ENCODE data around the gene CHD2. TPM values are rescaled to one million over a fixed set of nuclear protein-coding genes. Genes with fewer than 3 reads are reported as not detected.

The CHD2 gene
- total RNA-seq, 8 experiments from 2014 or later, result 58.0 to 129 (median 94.2) TPM

DNA sequence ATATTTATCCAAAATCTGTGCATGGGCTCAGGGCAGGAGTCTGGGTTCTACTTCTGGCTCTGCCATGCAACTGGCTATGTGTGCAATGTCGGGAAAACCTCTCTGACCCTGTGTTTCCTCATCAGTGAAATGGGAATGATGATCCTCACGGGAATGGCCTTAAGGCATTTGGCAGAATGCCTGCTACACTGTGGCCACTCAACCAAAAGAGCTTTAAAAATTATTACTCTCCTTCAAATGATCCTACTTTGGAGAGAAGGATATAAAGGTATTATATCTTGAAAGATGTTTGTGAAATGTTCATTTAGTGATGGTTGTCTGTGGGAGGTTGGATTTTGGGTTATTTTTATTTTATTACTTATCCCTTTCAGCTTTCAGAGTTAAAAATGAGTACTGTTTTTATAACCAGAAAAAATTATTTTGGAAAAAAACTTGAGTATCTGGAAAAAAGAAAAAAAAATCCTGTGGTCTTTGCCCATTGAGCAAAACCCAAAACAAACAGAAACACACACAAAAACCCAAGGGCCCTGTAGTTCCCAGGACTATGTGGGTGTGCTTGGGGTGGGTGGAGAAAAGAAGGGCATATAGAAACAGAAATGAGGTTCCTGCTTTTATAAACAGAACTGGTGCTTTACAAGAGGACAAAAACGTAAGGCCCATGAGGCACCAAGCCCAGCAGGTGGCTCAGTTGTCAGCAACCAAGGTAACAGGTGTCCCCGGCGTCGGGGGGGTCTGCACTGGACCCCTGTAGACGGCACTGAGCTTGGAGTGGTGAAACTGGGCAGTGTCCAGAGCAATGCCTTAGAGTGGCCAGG is 166.9 kb downstream of the CHD2 start:
- H3K4me3 ChIP-seq, result no peak overlapping the region
- peaks cover 68 to 75% of the 10 kb centered on the region in 2 donors for H3K4me1 ChIP-seq (replicated peaks in 1 of 2)
- WGBS, 10 experiments, result 8 to 86% (median 79%) methylated on average over 1 to 5 of the region's 7 CpGs; no CpG with 5 or more reads in 5 of the 10 experiments
- no peak for ATAC-seq (replicated peaks in 6 of 8)
- in situ Hi-C loops (cut with MboI; ENCODE audit: low pct_unique_long_range_greater_than_20kb in 2 of 9, low sequenced_read_pairs in 9 of 9, unreplicated experiment in 9 of 9), result loop anchor here in 2 of 9 experiments (25.0 kb wide), 1 partner anchor 920 kb away; no protein-coding TSS in a partner anchor
- H3K27ac ChIP-seq, result no peak overlapping the region

DNA sequence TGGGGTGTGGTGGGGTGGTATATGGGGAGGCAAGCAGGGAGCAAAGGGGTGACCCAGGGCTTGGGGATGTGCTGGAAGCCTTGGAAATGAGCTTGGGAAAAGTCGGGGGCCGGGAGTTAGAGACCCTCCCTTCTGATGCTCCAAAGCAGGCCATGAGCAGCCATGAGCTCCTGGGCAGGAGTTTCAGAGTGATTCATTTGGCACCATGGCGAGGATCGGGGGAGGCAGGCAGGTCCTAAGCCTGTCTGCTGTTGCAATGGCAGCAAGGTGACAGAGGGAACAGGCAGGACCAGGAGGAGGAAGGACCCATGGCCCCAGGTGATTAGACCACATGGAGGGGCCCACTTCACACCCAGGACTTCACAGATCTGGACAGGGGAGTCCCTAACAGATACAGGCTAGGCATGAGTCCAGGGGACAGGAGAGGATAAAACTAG is 167.5 kb downstream of the CHD2 start:
- Histone ChIP-seq H3K4me1 (replicated peaks in 1 of 2) (peaks cover 65 to 73% of the 10 kb centered on the region in 2 donors), H3K4me3 (no peak overlapping the region), H3K27ac (no peak overlapping the region)
- in situ Hi-C loops (cut with MboI; ENCODE audit: low pct_unique_long_range_greater_than_20kb in 2 of 9, low sequenced_read_pairs in 9 of 9, unreplicated experiment in 9 of 9), result loop anchor here in 2 of 9 experiments (25.0 kb wide), 1 partner anchor 920 kb away; no protein-coding TSS in a partner anchor
- ATAC-seq (replicated peaks in 6 of 8), result no peak
- 60 to 100% (median 100%) methylated on average over 2 of the region's 4 CpGs; no CpG with 5 or more reads in 6 of the 10 experiments for WGBS, 10 experiments

DNA sequence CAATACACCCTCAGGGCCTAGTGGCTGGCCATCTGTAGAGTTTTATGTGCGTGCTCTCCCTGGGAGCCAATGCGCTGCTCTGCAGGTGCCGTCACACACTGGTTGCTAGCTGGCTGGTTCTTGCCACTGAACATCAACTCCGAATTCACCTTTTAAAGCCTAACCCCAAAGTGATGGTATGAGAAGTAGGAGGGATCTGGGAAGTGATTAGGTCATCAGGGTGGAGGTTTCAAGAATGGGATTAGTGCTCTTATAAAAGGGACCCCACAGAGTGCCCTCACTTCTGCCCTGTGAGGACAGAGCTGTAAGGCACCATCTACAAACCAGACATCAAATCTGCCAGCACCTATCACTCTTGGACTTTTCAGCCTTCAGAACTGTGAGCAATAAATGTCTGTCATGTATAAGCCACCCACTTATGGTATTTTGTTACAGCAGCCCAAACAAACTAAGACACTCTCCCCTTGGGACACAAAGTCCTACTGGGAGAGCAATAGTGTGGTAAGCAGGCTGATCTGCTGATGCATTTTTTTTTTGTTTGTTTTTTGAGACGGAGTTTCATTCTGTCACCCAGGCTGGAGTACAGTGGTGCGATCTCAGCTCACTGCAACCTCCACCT is 168.6 kb downstream of the CHD2 start:
- Histone ChIP-seq H3K4me1 (replicated peaks in 1 of 2) (peaks cover 60 to 67% of the 10 kb centered on the region in 2 donors), H3K27ac (no peak overlapping the region), H3K4me3 (no peak overlapping the region)
- WGBS, 10 experiments, result 80 to 100% (median 90%) methylated on average over 1 to 3 of the region's 6 CpGs; no CpG with 5 or more reads in 5 of the 10 experiments
- in situ Hi-C loops (cut with MboI; ENCODE audit: low pct_unique_long_range_greater_than_20kb in 2 of 9, low sequenced_read_pairs in 9 of 9, unreplicated experiment in 9 of 9), result loop anchor here in 2 of 9 experiments (25.0 kb wide), 1 partner anchor 919 kb away; no protein-coding TSS in a partner anchor
- no peak for ATAC-seq (replicated peaks in 6 of 8)

DNA sequence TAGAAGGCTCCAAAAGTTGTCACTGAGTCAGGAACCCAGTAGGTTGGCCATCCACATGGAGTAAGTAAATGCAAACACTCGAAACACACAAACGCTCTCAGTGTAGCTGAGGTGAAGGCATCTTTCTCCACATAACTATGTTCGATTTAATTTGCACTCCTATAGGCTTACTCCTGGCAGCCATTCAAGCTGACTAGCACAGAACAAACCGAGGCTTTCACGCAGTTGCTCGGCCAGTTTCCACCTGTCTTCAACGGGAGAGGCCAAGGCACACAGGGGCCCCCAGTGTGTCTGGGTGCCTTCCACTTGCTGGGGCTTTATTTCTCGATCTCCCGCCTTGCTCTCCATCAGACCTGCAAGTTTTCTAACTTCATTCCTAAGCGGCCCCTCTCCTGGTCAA is 170.0 kb downstream of the CHD2 start:
- in situ Hi-C loops (cut with MboI; ENCODE audit: low pct_unique_long_range_greater_than_20kb in 2 of 9, low sequenced_read_pairs in 9 of 9, unreplicated experiment in 9 of 9), result loop anchor here in 2 of 9 experiments (25.0 kb wide), 1 partner anchor 917 kb away; no protein-coding TSS in a partner anchor
- peaks cover 60 to 65% of the 10 kb centered on the region in 2 donors for H3K4me1 ChIP-seq (replicated peaks in 1 of 2)
- WGBS, 10 experiments, result 4 to 87% (median 40%) methylated on average over 2 to 5 of the region's 10 CpGs; no CpG with 5 or more reads in 1 of the 10 experiments
- peak overlapping the region in 3 of 5 donors; percentile 51 to 87 (median 75) for H3K4me3 ChIP-seq
- peak in 1 of 8 experiments; percentile 2 for ATAC-seq (replicated peaks in 6 of 8)
- peak overlapping the region; percentile 2 to 46 for H3K27ac ChIP-seq

DNA sequence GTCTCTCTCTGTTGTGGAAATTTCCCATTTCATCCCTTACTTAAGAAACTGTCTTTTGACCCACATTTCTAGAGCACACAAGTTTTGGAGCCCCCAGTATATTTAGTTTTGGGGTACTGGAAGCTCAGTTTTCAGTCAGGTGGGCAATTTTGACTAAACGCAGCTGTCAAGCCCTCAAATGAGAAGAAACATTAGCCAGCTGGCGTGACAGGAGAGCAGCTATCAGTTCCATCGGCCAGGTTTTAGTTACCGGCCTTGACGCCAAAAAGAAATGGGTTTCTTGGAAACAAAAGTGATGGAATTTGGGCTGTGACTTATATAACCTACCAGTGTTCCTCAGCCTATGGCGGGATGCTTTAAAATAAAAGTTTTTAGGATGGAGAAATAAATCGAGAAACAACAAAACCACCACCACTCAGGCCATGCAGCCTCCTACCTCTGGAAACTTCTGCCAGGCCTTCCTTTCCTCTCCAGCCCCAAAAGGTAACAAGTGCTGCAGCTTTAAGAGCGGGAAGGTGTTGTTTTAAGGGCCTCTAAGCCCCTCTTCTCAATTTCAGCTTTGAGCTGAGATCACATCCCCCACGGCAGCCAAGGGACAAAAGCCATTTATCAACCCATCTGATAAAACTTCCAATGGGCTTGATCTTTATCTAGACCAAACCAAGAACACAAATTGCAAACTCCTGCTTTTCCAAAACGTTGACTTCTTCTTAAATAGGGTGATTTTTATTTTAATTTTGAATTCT is 170.6 kb downstream of the CHD2 start:
- WGBS, 10 experiments, result 0 to 55% (median 28%) methylated on average over 1 to 10 of the region's 10 CpGs
- Histone ChIP-seq H3K27ac (peak overlapping the region; percentile 2 to 88), H3K4me3 (peak overlapping the region; percentile 46 to 87 (median 63)), H3K4me1 (replicated peaks in 1 of 2) (peaks cover 62% of the 10 kb centered on the region in 2 donors)
- ATAC-seq (replicated peaks in 6 of 8), result no peak
- in situ Hi-C loops (cut with MboI; ENCODE audit: low pct_unique_long_range_greater_than_20kb in 2 of 9, low sequenced_read_pairs in 9 of 9, unreplicated experiment in 9 of 9), result loop anchor here in 2 of 9 experiments (25.0 kb wide), 1 partner anchor 917 kb away; no protein-coding TSS in a partner anchor

DNA sequence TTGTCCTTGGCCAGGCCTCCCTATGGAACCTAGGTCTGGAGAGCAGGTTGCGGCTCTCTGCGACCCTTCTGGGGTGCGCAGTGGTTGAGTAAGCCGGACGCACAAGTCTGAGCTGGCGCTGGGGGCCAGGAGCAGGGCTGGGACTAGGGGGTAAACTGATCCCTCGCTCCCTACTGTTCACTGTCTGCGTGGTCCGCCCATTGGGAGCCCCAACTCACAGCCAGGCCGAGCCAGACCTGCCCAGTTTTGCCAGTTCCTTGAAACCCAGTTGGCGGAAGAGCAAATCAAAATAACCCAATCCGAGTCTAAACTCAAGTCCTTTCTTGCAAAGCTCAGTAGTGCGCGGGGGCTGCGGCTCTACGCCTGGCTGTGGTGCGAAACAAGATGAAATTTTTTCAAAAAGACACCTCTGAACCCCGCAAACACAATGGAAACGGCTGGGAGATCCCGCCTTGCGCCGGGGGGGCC is 171.4 kb downstream of the CHD2 start:
- Histone ChIP-seq H3K4me3 (peak overlapping the region; percentile 46 to 87 (median 63)), H3K27ac (peak overlapping the region; percentile 82 to 88), H3K4me1 (replicated peaks in 1 of 2) (peaks cover 70% of the 10 kb centered on the region in 2 donors)
- no peak for ATAC-seq (replicated peaks in 6 of 8)
- whole genome bisulfite sequencing, 10 experiments, result 0 to 39% (median 4%) methylated on average over 3 to 19 of the region's 22 CpGs; no CpG with 5 or more reads in 1 of the 10 experiments
- in situ Hi-C loops (cut with MboI; ENCODE audit: low pct_unique_long_range_greater_than_20kb in 2 of 9, low sequenced_read_pairs in 9 of 9, unreplicated experiment in 9 of 9), result loop anchor here in 2 of 9 experiments (25.0 kb wide), 1 partner anchor 916 kb away; no protein-coding TSS in a partner anchor

DNA sequence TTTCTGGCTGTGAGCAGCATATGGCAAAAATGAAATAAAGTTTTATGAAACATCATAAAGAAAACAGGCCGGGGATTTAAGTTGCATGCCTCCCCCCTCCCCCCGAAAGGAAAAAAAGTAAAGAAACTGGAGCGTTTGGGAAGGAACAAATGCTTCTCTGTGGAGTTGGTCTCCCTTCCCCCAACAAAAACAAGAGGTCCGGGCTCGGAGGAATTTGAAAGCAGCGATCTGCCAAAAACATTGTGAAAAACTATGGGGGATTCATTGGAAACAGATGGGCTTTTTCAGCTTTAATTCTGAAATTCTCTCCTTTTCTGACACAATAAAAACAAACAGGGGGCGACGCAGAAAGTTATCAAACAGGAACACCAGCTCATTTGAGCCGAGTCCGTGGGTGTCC is 171.9 kb downstream of the CHD2 start:
- peaks cover 74 to 75% of the 10 kb centered on the region in 2 donors for H3K4me1 ChIP-seq (replicated peaks in 1 of 2)
- in situ Hi-C loops (cut with MboI; ENCODE audit: low pct_unique_long_range_greater_than_20kb in 2 of 9, low sequenced_read_pairs in 9 of 9, unreplicated experiment in 9 of 9), result loop anchor here in 2 of 9 experiments (25.0 kb wide), 1 partner anchor 915 kb away; no protein-coding TSS in a partner anchor
- peak overlapping the region; percentile 46 to 87 (median 63) for H3K4me3 ChIP-seq
- 0 to 3% (median 0%) methylated on average over 1 to 10 of the region's 10 CpGs; no CpG with 5 or more reads in 1 of the 10 experiments for WGBS, 10 experiments
- no peak for ATAC-seq (replicated peaks in 6 of 8)
- peak overlapping the region; percentile 82 to 88 for H3K27ac ChIP-seq

DNA sequence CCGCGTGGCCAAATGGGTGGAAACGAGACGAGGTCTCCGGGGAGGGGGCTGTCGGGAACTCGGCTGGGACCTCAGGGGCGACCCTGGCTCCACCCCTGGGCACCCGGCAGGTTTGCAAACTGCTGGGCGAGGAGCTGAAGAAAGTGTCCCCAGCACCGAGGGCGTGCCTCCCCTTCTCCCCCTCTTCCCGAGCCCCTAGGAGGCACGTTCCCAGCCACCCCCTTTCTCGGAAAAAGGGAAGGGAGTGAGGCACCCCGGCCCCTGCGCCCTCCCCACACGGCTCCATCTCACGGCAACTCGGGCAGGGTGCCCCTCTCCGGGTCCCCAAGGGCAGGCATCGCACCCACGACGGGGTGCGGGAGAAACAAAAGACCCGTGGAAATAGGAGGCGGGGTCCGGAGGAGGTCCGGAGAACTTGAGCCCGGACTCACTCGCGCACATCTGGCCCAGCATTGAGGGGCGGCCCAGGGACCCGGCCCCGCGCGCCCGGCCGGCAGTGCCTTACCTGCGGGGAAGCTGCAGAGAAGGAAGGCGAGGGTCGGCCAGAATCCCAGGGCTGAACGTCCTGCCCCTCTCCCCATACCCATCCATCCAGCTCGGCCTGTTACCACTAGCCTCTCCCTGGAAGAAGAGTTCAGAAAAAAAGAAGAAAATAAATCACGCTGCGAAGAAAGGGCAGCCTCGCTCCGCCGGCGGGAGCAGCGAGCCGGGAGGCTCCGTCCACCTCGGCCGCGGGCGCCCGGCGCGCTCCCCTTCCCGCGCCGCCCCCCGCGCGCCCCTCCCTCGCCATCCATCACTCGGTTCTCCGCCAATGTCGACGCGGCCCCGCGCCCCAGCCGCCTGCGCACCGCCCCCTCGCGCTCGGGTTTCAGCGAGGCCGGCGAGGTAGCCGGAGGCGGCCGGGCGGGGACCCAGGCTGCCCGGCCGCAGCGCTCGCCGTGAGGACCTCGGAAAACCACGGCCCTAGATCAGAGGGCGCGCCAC is 172.6 kb downstream of the CHD2 start:
- peak overlapping the region; percentile 82 to 88 for H3K27ac ChIP-seq
- peaks cover 73 to 77% of the 10 kb centered on the region in 2 donors for H3K4me1 ChIP-seq (replicated peaks in 1 of 2)
- peak; percentile 79 to 88 (median 82) for ATAC-seq (replicated peaks in 6 of 8)
- in situ Hi-C loops (cut with MboI; ENCODE audit: low pct_unique_long_range_greater_than_20kb in 2 of 9, low sequenced_read_pairs in 9 of 9, unreplicated experiment in 9 of 9), result loop anchor here in 2 of 9 experiments (25.0 kb wide), 1 partner anchor 915 kb away; no protein-coding TSS in a partner anchor
- 0% methylated on average over 1 to 9 of the region's 96 CpGs; no CpG with 5 or more reads in 6 of the 10 experiments for WGBS, 10 experiments
- peak overlapping the region; percentile 46 to 87 (median 63) for H3K4me3 ChIP-seq

DNA sequence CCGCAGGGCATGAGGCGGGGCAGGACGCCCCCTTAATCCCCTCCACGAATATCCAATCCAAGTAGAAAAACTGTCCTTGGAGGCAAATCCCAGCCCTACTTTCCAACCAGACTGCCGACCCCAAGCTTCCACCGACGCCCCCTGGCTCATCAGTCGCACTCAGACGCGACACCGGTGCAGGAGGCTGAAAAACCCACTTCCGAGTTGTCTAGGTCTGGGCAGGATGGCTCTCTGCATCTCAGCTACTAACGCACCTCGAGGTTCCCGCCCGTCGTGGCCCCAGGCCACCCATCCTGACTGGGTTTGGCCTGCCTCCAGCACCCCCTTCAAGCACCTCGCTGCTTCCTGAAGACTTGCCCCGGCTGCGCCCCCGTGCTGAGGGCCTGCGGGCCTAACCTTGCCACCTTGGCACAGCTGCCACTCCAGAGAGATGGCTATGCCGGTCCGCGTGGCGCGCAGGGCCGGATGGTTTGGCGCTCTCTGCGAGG is 173.4 kb downstream of the CHD2 start:
- peak overlapping the region; percentile 46 to 87 (median 63) for H3K4me3 ChIP-seq
- ATAC-seq (replicated peaks in 6 of 8), result peak in 7 of 8 experiments; percentile 6 to 37 (median 16)
- peaks cover 75 to 77% of the 10 kb centered on the region in 2 donors for H3K4me1 ChIP-seq (replicated peaks in 1 of 2)
- WGBS, 10 experiments, result 0 to 78% (median 36%) methylated on average over 1 to 11 of the region's 30 CpGs; no CpG with 5 or more reads in 4 of the 10 experiments
- in situ Hi-C loops (cut with MboI; ENCODE audit: low pct_unique_long_range_greater_than_20kb in 2 of 9, low sequenced_read_pairs in 9 of 9, unreplicated experiment in 9 of 9), result loop anchor here in 2 of 9 experiments (25.0 kb wide), 1 partner anchor 914 kb away; no protein-coding TSS in a partner anchor
- H3K27ac ChIP-seq, result peak overlapping the region; percentile 82 to 88

DNA sequence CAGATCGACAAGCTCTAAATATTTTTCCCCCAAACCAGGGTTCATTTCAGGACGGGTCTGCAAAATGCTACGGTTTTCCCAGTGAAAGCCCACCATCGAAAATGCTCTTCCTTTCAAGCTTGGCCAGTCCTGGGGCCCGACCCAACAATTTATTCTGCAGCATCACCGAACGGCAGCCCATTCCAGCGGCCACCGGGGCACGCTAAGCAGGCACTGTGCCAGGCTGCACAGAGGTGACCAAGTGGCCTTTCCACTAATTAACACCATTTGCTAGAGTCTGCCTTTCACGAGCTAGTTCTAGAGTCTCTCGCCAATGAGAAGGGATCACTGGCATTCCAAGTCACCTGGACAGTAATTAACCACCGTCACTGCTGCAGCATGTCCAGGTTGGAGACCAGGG is 174.5 kb downstream of the CHD2 start:
- no peak for ATAC-seq (replicated peaks in 6 of 8)
- 10 to 100% (median 37%) methylated on average over 1 to 6 of the region's 13 CpGs; no CpG with 5 or more reads in 1 of the 10 experiments for WGBS, 10 experiments
- H3K27ac ChIP-seq, result peak overlapping the region in 1 of 2 donors; percentile 88
- in situ Hi-C loops (cut with MboI; ENCODE audit: low pct_unique_long_range_greater_than_20kb in 2 of 9, low sequenced_read_pairs in 9 of 9, unreplicated experiment in 9 of 9), result loop anchor here in 2 of 9 experiments (25.0 kb wide), 1 partner anchor 913 kb away; no protein-coding TSS in a partner anchor
- peaks cover 72 to 78% of the 10 kb centered on the region in 2 donors for H3K4me1 ChIP-seq (replicated peaks in 1 of 2)
- H3K4me3 ChIP-seq, result peak overlapping the region in 1 of 5 donors; percentile 75

DNA sequence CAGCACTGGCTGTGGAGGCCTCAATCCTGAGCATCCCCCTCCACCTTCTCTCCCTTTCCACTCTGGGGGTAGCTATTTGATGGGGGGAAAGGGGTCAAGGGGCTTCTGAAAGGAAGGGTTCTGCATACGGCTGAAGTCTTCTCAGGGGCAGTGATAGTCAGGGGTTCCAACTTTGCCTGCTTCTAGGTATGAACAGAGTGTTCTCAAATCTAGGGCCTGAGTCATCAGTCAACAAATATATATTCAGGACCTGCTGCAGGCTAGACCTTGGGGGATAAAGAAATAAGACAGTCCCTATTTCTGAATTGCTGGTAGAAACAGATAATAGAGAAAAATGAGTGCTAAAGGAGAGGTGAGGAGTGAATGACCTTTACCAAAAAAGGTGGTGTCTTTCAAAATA is 176.1 kb downstream of the CHD2 start:
- H3K4me3 ChIP-seq, result no peak overlapping the region
- 60 to 83% (median 63%) methylated on average over 1 of the region's 1 CpG; no CpG with 5 or more reads in 7 of the 10 experiments for WGBS, 10 experiments
- H3K4me1 ChIP-seq (replicated peaks in 1 of 2), result peaks cover 70 to 76% of the 10 kb centered on the region in 2 donors
- no peak overlapping the region for H3K27ac ChIP-seq
- ATAC-seq (replicated peaks in 6 of 8), result no peak
- in situ Hi-C loops (cut with MboI; ENCODE audit: low pct_unique_long_range_greater_than_20kb in 2 of 9, low sequenced_read_pairs in 9 of 9, unreplicated experiment in 9 of 9), result loop anchor here in 3 of 9 experiments (25.0 kb wide), 5 partner anchors 186 to 911 kb away; no protein-coding TSS in a partner anchor

Measured in motor neuron (in vitro differentiated cells).